ENCODE results near the gene ALPK3.

GRCh38 chr15:84795186-84795585, 22.0 kb upstream of the ALPK3 start:
- TF ChIP-seq POLR2A (IDR thresholded peaks at IDR 0.05), result no peak
- no peak for TF ChIP-seq CTCF (IDR thresholded peaks at IDR 0.05)
- TF ChIP-seq POLR2AphosphoS5 (IDR thresholded peaks at IDR 0.05), result no peak

Measured in gastroesophageal sphincter (tissue), 3 donors.